Tibial nerve (tissue), 4 donors: Measurements from ENCODE around the gene ATP13A1. TPM values are rescaled to one million over a fixed set of nuclear protein-coding genes. Genes with fewer than 3 reads are reported as not detected.

Experiments
- DNase-seq, 2 donors: peaks; one replicate each; pipeline ENCODE4 v3.0.0-alpha.2; 2019; ENCODE audit warnings: low spot score in 2 of 2
- H3K27ac ChIP-seq, 4 donors: fragments of 200-600 bp; sonication (generic) in 3 of 4; one replicate each; pipeline ENCODE4 v1.5.1; 2017 to 2019; ENCODE audit warnings: mild to moderate bottlenecking in 1 of 4
- H3K27me3 ChIP-seq, 2 donors: fragments of 200-600 bp; sonication (generic) in 1 of 2; one replicate each; pipeline versions ENCODE4 v1.5.1 to v1.6.0; 2017 to 2019
- H3K36me3 ChIP-seq, 3 donors: fragments of 200-600 bp; sonication (generic); one replicate each; pipeline ENCODE4 v1.5.1; 2018 to 2019
- H3K4me1 ChIP-seq, 4 donors: fragments of 200-600 bp; sonication (generic) in 3 of 4; one replicate each; pipeline ENCODE4 v1.5.1; 2017 to 2019
- H3K4me3 ChIP-seq, 4 donors: fragments of 200-600 bp; sonication (generic) in 3 of 4; one replicate each; pipeline ENCODE4 v1.5.1; 2017 to 2019; ENCODE audit warnings: mild to moderate bottlenecking in 1 of 4, moderate library complexity in 1 of 4
- H3K9me3 ChIP-seq, 4 donors: fragments of 200-600 bp; sonication (generic) in 3 of 4; one replicate each; pipeline ENCODE4 v1.5.1; 2017 to 2019
- EP300 ChIP-seq, 2 donors: sonication (generic); formaldehyde crosslinking; IDR thresholded peaks; one replicate each; pipeline ENCODE4 v1.6.1; 2017; ENCODE audit warnings: antibody characterized with exemption in 2 of 2, mild to moderate bottlenecking in 1 of 2
- POLR2A ChIP-seq, 2 donors: fragments of 450-650 bp; IDR thresholded peaks; one replicate each; pipeline ENCODE4 v1.6.1; 2017; ENCODE audit warnings: antibody characterized with exemption in 2 of 2, mild to moderate bottlenecking in 2 of 2, moderate library complexity in 2 of 2
- WGBS, 2 donors: methylation state at CpG; one replicate each; pipeline ENCODE4 v1.1.5; 2018; 5-methylcytosine and 5-hydroxymethylcytosine counted together
- total RNA-seq, 4 donors: library from RNA; depleted of rRNA; stranded (reverse); fragments of >200 nt; gene quantifications; one replicate each; pipeline ENCODE4 v1.1.0, GENCODE V29; 2016
- TF ChIP-seq, protein P1 (sequence below), 5 experiments: fragments of 200-600 bp in 3 of 5; fragments of 450-650 bp in 2 of 5; sonication (generic) in 3 of 5; IDR thresholded peaks; one replicate each; pipeline ENCODE4 v1.5.1; 2016 to 2019; ENCODE audit warnings: antibody characterized with exemption in 5 of 5, mild to moderate bottlenecking in 3 of 5, moderate library complexity in 2 of 5

The ATP13A1 gene
- total RNA-seq, 4 donors from 2014 or later = 312 to 705 (median 344) TPM

DNA sequence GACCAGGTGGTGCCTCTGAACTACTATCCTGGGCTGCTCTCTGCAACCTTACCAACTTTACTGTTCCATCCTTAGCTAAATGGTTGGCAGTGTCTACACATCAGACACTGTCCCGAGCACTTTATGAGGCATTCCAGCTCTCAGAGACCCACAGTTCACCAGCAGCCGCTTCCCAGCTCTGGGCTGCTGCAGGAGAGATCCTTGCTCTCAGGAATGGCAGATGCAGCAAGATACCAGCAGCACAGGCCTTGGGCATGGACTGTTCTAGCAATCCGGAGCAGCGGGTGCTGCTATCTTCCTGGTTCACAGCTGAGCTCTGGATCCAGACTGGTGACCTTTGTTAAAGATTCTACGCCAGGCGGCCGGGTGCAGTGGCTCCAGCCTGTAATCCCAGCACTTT is 32.1 kb downstream of the ATP13A1 start:
- no peak for DNase-seq
- TF ChIP-seq POLR2A (IDR thresholded peaks at IDR 0.05) (no peak), EP300 (IDR thresholded peaks at IDR 0.05) (no peak)
- TF ChIP-seq, protein P1, sequence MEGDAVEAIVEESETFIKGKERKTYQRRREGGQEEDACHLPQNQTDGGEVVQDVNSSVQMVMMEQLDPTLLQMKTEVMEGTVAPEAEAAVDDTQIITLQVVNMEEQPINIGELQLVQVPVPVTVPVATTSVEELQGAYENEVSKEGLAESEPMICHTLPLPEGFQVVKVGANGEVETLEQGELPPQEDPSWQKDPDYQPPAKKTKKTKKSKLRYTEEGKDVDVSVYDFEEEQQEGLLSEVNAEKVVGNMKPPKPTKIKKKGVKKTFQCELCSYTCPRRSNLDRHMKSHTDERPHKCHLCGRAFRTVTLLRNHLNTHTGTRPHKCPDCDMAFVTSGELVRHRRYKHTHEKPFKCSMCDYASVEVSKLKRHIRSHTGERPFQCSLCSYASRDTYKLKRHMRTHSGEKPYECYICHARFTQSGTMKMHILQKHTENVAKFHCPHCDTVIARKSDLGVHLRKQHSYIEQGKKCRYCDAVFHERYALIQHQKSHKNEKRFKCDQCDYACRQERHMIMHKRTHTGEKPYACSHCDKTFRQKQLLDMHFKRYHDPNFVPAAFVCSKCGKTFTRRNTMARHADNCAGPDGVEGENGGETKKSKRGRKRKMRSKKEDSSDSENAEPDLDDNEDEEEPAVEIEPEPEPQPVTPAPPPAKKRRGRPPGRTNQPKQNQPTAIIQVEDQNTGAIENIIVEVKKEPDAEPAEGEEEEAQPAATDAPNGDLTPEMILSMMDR (IDR thresholded peaks at IDR 0.05) = no peak
- H3K4me1 ChIP-seq = peaks cover 0 to 19% (median 9%) of the 10 kb centered on the region in 4 donors
- H3K4me3 ChIP-seq = no peak overlapping the region
- H3K27me3 ChIP-seq = peaks cover 0 to 12% of the 10 kb centered on the region in 2 donors
- H3K36me3 ChIP-seq = peaks cover 0 to 43% (median 0%) of the 10 kb centered on the region in 3 donors
- 87 to 89% methylated on average over 7 of the region's 7 CpGs for WGBS, 2 donors
- H3K9me3 ChIP-seq = no peaks in the 10 kb centered on the region
- H3K27ac ChIP-seq = no peak overlapping the region

DNA sequence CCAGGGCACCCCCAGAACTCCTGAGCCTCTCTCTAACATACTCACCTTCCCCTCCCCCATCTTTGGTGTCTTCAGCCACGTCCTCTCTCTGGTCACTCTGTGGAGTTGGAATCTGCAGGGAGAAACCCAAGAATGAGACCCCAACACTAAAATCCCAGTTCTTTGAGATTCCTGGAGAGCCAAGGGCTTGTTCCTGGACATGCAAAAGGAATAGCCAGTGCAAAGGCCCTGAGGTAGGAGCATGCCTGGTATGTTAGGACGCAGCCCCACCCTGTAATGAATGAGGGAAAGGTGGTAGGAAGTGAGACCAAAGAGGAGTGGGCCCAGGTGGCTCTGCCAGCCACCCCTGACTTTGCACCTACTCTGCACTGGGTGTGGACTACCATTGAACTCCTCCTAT is 33.0 kb downstream of the ATP13A1 start:
- Histone ChIP-seq H3K36me3 (peaks cover 0 to 34% (median 0%) of the 10 kb centered on the region in 3 donors), H3K27ac (no peak overlapping the region), H3K27me3 (peaks cover 0 to 12% of the 10 kb centered on the region in 2 donors), H3K4me1 (peaks cover 0 to 19% (median 9%) of the 10 kb centered on the region in 4 donors), H3K4me3 (no peak overlapping the region), H3K9me3 (no peaks in the 10 kb centered on the region)
- TF ChIP-seq POLR2A (IDR thresholded peaks at IDR 0.05) (no peak), EP300 (IDR thresholded peaks at IDR 0.05) (no peak)
- TF ChIP-seq, protein P1 (IDR thresholded peaks at IDR 0.05) = no peak
- no peak for DNase-seq
- 95 to 97% methylated on average over 2 of the region's 2 CpGs for WGBS, 2 donors

DNA sequence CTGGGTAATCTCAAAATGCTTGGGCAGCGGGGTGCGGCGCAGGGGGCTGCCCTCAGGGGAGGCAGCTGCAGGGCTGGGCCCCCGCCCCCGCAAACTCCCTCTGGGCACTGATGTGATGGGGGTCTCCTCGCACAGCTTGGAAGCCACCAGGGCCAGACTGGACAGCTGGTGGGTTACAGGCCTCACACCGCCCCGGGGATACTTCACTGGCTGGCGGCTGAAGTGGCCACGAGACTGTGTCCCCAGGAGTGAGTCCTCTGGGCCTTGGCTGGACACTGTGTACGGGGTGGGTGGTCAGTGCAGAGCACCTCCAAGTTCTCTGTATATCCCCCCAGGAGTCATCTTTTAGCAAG is 33.4 kb downstream of the ATP13A1 start:
- no peak for DNase-seq
- TF ChIP-seq POLR2A (IDR thresholded peaks at IDR 0.05) = no peak
- TF ChIP-seq, protein P1 (IDR thresholded peaks at IDR 0.05) = no peak
- TF ChIP-seq EP300 (IDR thresholded peaks at IDR 0.05) = no peak
- Histone ChIP-seq H3K4me3 (no peak overlapping the region), H3K4me1 (peaks cover 0 to 19% (median 9%) of the 10 kb centered on the region in 4 donors), H3K36me3 (peaks cover 0 to 30% (median 0%) of the 10 kb centered on the region in 3 donors), H3K27me3 (peaks cover 0 to 12% of the 10 kb centered on the region in 2 donors), H3K9me3 (no peaks in the 10 kb centered on the region), H3K27ac (no peak overlapping the region)
- WGBS, 2 donors = 88 to 96% methylated on average over 3 to 11 of the region's 11 CpGs

DNA sequence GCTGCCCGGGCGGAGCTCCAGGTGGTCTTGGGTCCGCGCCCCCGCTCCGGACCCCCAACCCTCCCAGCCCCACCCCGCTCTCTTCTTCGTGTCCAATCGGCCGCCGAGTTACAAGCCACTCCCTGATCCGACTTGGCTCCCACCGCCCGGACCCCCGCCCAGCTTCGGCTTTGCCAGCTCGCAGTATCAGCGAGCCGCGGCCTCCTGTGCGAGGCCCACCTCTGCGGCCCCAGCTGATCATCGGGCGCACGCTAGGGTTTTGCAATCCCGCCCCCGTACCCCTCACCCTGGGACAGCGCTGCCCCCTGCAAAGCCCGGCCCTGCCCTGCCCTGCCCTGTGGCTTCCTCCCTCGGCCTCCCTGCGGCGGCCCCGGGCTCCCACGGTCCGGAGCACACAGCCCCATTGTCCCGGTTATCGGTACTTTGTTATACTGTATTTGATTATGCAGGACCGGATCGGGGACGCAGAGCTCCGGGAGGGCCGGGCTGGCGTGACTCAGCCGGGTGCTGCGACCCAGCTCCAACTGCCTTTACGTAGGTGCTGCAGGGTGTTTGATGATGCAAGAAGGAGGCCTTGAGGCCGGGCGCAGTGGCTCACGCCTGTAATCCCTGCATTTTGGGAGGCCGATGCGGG is 34.9 kb downstream of the ATP13A1 start:
- Histone ChIP-seq H3K27me3 (peaks cover 0 to 12% of the 10 kb centered on the region in 2 donors), H3K4me3 (peak overlapping the region; percentile 21 to 60 (median 46)), H3K36me3 (peaks cover 0 to 16% (median 0%) of the 10 kb centered on the region in 3 donors), H3K4me1 (peaks cover 0 to 19% (median 9%) of the 10 kb centered on the region in 4 donors), H3K27ac (peak overlapping the region in 2 of 4 donors; percentile 49 to 67), H3K9me3 (no peaks in the 10 kb centered on the region)
- 7 to 16% methylated on average over 35 to 41 of the region's 51 CpGs for WGBS, 2 donors
- DNase-seq = no peak
- TF ChIP-seq EP300 (IDR thresholded peaks at IDR 0.05) (no peak), POLR2A (IDR thresholded peaks at IDR 0.05) (no peak)
- TF ChIP-seq, protein P1 (IDR thresholded peaks at IDR 0.05) = no peak
